Urinary bladder (tissue), 4 donors: ENCODE measurements around the gene WDR90. TPM values are rescaled to one million over a fixed set of nuclear protein-coding genes. Genes with fewer than 3 reads are reported as not detected.
A peak's percentile ranks its signal among the peaks of the same experiment; 100 is the strongest.

Source experiments
- DNase-seq: peaks from one replicate; pipeline ENCODE4 v3.0.0-alpha.2; 2015; ENCODE audit errors: extremely low spot score
- H3K27ac ChIP-seq: one replicate; pipeline ENCODE4 v1.5.1; 2013; ENCODE audit warnings: low read depth, mild to moderate bottlenecking, moderate library complexity
- H3K36me3 ChIP-seq: one replicate; pipeline ENCODE4 v1.6.1; 2013; ENCODE audit warnings: mild to moderate bottlenecking, moderate library complexity; ENCODE audit not compliant: insufficient read depth
- H3K4me1 ChIP-seq: one replicate; pipeline ENCODE4 v1.6.1; 2013; ENCODE audit warnings: mild to moderate bottlenecking, moderate library complexity; ENCODE audit not compliant: insufficient read depth
- H3K4me3 ChIP-seq: one replicate; pipeline ENCODE4 v1.5.1; 2013; ENCODE audit warnings: low read depth, low read length
- WGBS: extraction: QIAGEN DNeasy Blood & Tissue Kit; methylation state at CpG from one replicate; pipeline ENCODE4 v1.1.7; 2013; 5-methylcytosine and 5-hydroxymethylcytosine counted together
- polyA plus RNA-seq: library from polyadenylated mRNA; stranded (reverse); fragments of 200-250 nt; gene quantifications from one replicate; pipeline ENCODE4 v1.2.3, GENCODE V29; 2013
- total RNA-seq: library from RNA; depleted of rRNA; stranded (reverse); fragments of >200 nt; gene quantifications from one replicate; pipeline ENCODE4 v1.2.3, GENCODE V29; 2014
- donor health status: healthy with polysubstance abuse.
- donor health status: healthy.

Gene WDR90
- total and polyA plus RNA-seq, 2 donors, result 15.8 to 21.9 TPM

DNA sequence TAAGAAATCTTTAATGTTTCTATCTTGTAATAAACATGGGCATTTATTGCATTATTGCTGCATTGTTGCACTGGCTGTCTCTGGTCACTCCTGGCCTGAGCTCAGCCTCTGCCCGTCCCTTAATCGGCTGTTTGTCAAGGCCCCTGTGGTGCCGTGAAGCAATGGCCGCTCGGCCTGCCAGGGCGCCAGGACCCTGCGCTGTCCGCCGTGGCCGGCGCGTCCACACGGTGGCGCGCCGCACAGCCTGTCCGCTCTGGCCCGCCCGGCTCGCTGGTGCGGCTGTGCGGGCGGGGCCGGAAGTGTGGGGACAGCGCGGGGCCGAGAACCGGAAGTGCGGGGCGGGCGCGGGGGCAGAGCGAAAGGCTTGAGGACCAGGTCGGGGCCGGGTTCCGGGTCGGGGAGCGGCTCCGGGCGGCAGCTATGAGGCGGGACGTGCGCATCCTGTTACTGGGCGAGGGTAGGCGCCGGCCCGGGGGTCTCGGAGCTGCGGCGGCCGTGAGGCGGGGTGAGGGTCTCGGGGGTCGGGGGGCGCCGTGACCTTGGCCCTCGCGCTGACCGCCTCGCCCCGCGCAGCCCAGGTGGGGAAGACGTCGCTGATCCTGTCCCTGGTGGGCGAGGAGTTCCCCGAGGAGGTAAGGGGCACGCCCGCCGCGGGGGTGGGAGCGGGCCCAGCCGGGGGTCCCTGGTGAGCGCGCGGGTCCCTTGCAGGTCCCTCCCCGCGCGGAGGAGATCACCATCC lies 18.8 kb downstream of the WDR90 start, which contains the start of gene RHOT2:
RHOT2 (plus strand) TSS at position 353 of the 739 bp plus-strand sequence; CDS start at position 421, 68 bp downstream.
- Histone ChIP-seq H3K36me3 (no peaks in the 10 kb centered on the region), H3K27ac (peak within 1 kb of the TSS; percentile 51), H3K4me3 (peak within 1 kb of the TSS; percentile 87), H3K4me1 (no peaks in the 10 kb centered on the region)
- DNase-seq, result peak; percentile 58
- WGBS, result under 1% methylated on average over 78 of the region's 78 CpGs

GRCh38 chr16:668519-669171 lies 19.5 kb downstream of the WDR90 start:
- Histone ChIP-seq H3K27ac (peak overlapping the region; percentile 51), H3K4me1 (no peaks in the 10 kb centered on the region), H3K36me3 (no peaks in the 10 kb centered on the region), H3K4me3 (peak overlapping the region; percentile 87)
- 9% methylated on average over 50 of the region's 50 CpGs for WGBS
- DNase-seq, result no peak

GRCh38 chr16:669666-670065 lies 20.5 kb downstream of the WDR90 start:
- Histone ChIP-seq H3K27ac (no peak overlapping the region), H3K4me3 (no peak overlapping the region), H3K4me1 (no peaks in the 10 kb centered on the region), H3K36me3 (no peaks in the 10 kb centered on the region)
- WGBS, result 92% methylated on average over 13 of the region's 13 CpGs
- DNase-seq, result no peak

DNA sequence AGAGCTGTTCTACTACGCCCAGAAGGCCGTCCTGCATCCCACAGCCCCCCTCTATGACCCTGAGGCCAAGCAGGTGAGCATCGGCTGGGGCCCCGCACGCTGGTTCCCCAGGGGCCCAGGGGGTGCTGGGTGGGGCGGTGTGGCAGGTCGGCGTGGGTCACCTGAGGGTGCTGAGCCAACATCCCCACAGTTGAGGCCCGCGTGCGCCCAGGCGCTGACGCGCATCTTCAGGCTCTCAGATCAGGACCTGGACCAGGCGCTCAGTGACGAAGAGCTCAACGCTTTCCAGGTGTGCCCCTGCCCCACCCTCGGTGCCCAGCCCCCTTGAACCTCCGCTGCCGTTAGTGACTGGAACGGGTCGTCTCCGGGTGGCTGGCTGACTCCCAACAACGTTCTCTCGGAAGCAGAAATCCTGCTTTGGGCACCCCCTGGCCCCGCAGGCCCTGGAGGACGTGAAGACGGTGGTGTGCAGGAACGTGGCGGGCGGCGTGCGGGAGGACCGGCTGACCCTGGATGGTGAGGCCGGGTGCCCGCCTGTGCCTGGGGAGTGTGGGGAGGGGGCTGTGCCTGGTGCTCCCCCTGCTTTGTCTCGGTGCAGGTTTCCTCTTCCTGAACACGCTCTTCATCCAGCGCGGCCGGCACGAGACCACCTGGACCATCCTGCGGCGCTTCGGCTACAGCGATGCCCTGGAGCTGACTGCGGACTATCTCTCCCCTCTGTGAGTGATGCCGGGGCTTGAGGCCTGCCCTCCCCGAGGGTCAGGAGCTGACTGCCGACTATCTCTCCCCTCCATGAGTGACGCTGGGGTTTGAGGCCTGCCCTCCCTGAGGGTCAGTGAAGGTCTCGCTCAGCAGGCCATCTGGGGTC lies 21.6 kb downstream of the WDR90 start:
- H3K36me3 ChIP-seq, result no peaks in the 10 kb centered on the region
- DNase-seq, result no peak
- 91% methylated on average over 52 of the region's 52 CpGs for WGBS
- H3K27ac ChIP-seq, result no peak overlapping the region
- no peak overlapping the region for H3K4me3 ChIP-seq
- H3K4me1 ChIP-seq, result no peaks in the 10 kb centered on the region

DNA sequence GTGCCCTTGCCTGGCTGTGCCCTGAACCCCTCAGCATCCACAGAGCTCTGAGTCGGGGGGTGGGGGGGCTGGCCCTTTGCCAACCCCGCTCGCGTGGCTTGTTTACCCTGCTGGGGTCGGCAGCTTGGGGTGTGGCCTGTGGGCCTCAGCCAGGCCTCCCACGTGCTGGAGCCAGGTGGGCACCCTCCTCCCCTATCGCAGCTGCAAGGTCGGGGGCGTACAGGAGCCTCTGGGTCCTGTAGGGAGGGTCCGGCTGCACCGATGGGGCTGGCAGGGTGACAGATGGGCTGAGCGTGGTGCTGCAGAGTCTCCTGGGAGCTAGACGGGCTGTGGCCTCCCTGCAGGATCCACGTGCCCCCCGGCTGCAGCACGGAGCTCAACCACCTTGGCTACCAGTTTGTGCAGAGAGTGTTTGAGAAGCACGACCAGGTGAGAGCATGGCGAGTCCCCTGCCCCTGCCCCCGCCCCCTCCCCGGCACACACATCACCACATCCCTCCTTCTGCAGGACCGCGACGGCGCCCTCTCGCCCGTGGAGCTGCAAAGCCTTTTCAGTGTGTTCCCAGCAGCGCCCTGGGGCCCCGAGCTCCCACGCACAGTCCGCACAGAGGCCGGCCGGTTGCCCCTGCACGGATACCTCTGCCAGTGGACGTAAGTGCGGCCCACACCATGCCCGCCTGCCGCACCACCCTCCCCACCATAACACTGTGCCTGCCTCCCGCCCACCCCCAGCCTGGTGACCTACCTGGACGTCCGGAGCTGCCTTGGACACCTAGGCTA lies 22.4 kb downstream of the WDR90 start:
- Histone ChIP-seq H3K36me3 (no peaks in the 10 kb centered on the region), H3K4me3 (no peak overlapping the region), H3K27ac (no peak overlapping the region), H3K4me1 (no peaks in the 10 kb centered on the region)
- 86% methylated on average over 40 of the region's 40 CpGs for WGBS
- no peak for DNase-seq

DNA sequence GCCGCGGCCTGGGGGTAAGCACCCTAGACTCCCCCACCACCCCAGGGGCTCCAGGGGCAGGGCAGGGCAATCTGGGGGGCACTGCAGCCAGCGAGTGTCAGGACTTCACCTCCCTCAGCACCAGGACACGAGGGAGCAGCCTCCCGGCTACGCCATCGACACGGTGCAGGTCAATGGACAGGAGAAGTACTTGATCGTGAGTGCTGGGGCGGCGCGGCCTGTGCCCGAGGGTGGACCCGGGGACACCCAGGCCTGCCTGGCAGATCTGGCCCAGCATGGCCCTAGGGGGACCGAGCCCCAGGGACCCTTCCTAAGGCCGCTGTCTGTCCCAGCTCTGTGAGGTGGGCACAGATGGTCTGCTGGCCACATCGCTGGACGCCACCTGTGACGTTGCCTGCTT lies 23.2 kb downstream of the WDR90 start:
- H3K4me1 ChIP-seq, result no peaks in the 10 kb centered on the region
- WGBS, result 91% methylated on average over 19 of the region's 19 CpGs
- no peak overlapping the region for H3K27ac ChIP-seq
- no peak for DNase-seq
- H3K4me3 ChIP-seq, result no peak overlapping the region
- H3K36me3 ChIP-seq, result no peaks in the 10 kb centered on the region

GRCh38 chr16:672851-673250 lies 23.7 kb downstream of the WDR90 start:
- no peaks in the 10 kb centered on the region for H3K36me3 ChIP-seq
- no peak for DNase-seq
- WGBS, result 92% methylated on average over 21 of the region's 21 CpGs
- H3K4me3 ChIP-seq, result no peak overlapping the region
- no peaks in the 10 kb centered on the region for H3K4me1 ChIP-seq
- no peak overlapping the region for H3K27ac ChIP-seq

DNA sequence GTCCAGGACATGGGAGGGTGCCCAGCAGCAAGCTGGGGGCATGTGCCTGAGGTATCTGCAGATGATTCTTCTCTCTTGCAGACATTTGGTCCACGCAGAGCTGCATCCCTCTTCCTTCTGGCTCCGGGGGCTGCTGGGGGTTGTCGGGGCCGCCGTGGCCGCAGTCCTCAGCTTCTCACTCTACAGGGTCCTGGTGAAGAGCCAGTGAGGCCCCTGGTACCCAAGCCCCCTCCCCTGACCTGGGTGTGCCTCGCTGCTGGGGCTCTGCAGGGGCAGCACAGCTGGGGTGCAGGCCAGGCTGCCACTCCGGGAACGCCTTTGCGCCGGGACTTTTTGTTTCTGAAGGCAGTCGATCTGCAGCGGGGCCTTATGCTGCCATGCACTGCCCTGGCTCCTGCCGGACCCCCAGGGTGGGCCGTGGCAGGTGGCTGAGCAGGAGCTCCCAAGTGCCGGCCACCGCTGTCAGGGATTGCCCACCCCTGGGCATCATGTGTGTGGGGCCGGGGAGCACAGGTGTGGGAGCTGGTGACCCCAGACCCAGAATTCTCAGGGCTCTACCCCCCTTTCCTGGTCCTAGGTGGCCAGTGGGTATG lies 24.3 kb downstream of the WDR90 start:
- WGBS, result 91% methylated on average over 18 of the region's 18 CpGs
- no peaks in the 10 kb centered on the region for H3K4me1 ChIP-seq
- no peak overlapping the region for H3K4me3 ChIP-seq
- no peaks in the 10 kb centered on the region for H3K36me3 ChIP-seq
- no peak for DNase-seq
- no peak overlapping the region for H3K27ac ChIP-seq

DNA sequence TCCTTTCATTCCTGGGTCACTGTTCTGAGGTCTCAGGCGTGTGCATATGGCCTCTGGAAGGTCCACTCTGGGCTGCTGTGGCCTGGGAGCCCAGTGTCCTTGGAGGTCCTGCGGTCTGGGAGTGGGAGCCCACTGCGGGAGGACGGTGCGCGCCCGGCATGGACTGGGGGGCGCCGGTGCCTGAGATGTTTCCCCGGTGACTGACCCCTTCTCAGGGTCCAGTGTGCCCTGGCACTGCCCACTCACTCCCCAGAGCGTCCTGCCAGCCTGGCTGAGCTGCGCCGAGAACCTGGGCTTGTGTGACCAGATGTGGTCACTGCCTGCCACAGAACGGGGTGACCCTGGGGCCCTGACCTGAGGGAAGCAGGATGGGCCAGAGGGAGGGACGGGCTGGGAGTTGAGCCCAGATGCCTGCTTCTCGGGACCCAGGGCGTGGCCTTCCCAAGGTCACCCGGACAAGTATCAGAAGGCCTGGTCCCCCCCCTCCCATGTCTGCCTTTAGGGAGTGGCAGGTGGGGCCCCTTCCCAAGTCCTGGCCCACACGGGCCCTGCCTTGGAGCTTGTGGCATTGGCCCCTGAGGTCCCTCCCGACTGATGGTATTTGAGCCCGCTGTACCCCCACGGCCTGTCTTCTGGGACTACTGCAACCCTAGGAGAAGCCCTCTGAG lies 25.2 kb downstream of the WDR90 start:
- H3K4me3 ChIP-seq, result no peak overlapping the region
- H3K4me1 ChIP-seq, result no peaks in the 10 kb centered on the region
- WGBS, result 81% methylated on average over 22 of the region's 22 CpGs
- H3K27ac ChIP-seq, result no peak overlapping the region
- no peak for DNase-seq
- H3K36me3 ChIP-seq, result no peaks in the 10 kb centered on the region

GRCh38 chr16:674968-675883 lies 26.1 kb downstream of the WDR90 start, which contains the start of gene RHBDL1:
Gene RHBDL1, plus strand, starts transcription at chr16:675671. Its CDS starts 120 bp downstream, at chr16:675791.
- H3K36me3 ChIP-seq, result no peaks in the 10 kb centered on the region
- H3K4me1 ChIP-seq, result no peaks in the 10 kb centered on the region
- peak within 1 kb of the TSS; percentile 9 for H3K4me3 ChIP-seq
- DNase-seq, result no peak
- H3K27ac ChIP-seq, result no peak within 1 kb of the TSS
- WGBS, result 3% methylated on average over 73 of the region's 73 CpGs

DNA sequence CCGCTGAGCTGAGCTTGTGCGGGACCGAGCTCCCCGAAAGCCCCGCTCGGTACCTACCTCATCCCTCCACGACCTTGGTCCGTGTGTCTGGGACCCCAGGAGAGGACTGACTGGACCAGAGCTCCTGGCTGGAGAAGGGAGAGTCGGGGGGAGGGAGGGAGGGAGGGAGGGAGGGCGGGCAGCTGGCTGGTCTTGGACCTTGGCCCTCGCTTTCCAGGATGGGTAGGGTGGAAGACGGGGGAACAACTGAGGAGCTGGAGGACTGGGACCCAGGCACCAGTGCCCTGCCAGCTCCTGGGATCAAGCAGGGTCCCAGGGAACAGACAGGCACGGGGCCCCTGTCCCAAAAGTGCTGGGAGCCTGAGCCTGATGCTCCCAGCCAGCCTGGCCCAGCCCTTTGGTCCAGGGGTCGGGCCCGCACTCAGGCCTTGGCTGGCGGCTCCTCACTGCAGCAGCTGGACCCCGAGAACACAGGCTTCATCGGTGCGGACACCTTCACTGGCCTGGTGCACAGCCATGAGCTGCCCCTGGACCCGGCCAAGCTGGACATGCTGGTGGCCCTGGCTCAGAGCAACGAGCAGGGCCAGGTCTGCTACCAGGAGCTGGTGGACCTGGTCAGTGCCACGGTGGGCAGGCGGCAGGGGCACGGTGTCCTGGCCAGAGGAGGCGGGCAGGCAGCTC lies 26.9 kb downstream of the WDR90 start:
- Histone ChIP-seq H3K36me3 (no peaks in the 10 kb centered on the region), H3K4me1 (no peaks in the 10 kb centered on the region), H3K4me3 (no peak overlapping the region), H3K27ac (no peak overlapping the region)
- WGBS, result 37% methylated on average over 25 of the region's 25 CpGs
- no peak for DNase-seq
